Measurements from ENCODE around the gene LACRT.

LACRT gene

GRCh38 chr12:54631551-54631950 is 3.1 kb downstream of the LACRT start:
- no peaks in the 10 kb centered on the region for H3K36me3 ChIP-seq (ENCODE audit: control insufficient read depth, insufficient read depth, low read length)
- no peaks in the 10 kb centered on the region for H3K4me1 ChIP-seq (ENCODE audit: control insufficient read depth, insufficient read depth, low read length)

GRCh38 chr12:54629925-54630324 is 4.8 kb downstream of the LACRT start:
- Histone ChIP-seq H3K9ac (ENCODE audit: low read length) (no peak overlapping the region), H3K4me3 (ENCODE audit: low read length) (no peak overlapping the region), H3K27me3 (ENCODE audit: control insufficient read depth, insufficient read depth, low read length) (no peaks in the 10 kb centered on the region), H3K27ac (ENCODE audit: low read depth, low read length) (no peak overlapping the region), H3K36me3 (ENCODE audit: control insufficient read depth, insufficient read depth, low read length) (no peaks in the 10 kb centered on the region), H3K4me1 (ENCODE audit: control insufficient read depth, insufficient read depth, low read length) (no peaks in the 10 kb centered on the region)

More at GRCh38 chr12:54631551-54631950, 3.1 kb downstream of the LACRT start:
- Histone ChIP-seq H3K4me3 (ENCODE audit: low read length) (no peak overlapping the region), H3K27me3 (ENCODE audit: control insufficient read depth, insufficient read depth, low read length) (no peaks in the 10 kb centered on the region), H3K27ac (ENCODE audit: low read depth, low read length) (no peak overlapping the region), H3K9ac (ENCODE audit: low read length) (no peak overlapping the region)

- no peaks in the 10 kb centered on the region for H3K4me1 ChIP-seq (ENCODE audit: control insufficient read depth, insufficient read depth, low read length)
- no peaks in the 10 kb centered on the region for H3K36me3 ChIP-seq (ENCODE audit: control insufficient read depth, insufficient read depth, low read length)
- no peak overlapping the region for H3K9ac ChIP-seq (ENCODE audit: low read length)
- no peak overlapping the region for H3K4me3 ChIP-seq (ENCODE audit: low read length)
- no peaks in the 10 kb centered on the region for H3K27me3 ChIP-seq (ENCODE audit: control insufficient read depth, insufficient read depth, low read length)
- H3K27ac ChIP-seq (ENCODE audit: low read depth, low read length): no peak overlapping the region
Observed at GRCh38 chr12:54628186-54628846, 6.4 kb downstream of the LACRT start.

GRCh38 chr12:54627304-54627703 is 7.4 kb downstream of the LACRT start:
- no peak overlapping the region for H3K27ac ChIP-seq (ENCODE audit: low read depth, low read length)
- no peak overlapping the region for H3K9ac ChIP-seq (ENCODE audit: low read length)
- H3K4me1 ChIP-seq (ENCODE audit: control insufficient read depth, insufficient read depth, low read length): no peaks in the 10 kb centered on the region
- no peak overlapping the region for H3K4me3 ChIP-seq (ENCODE audit: low read length)
- no peaks in the 10 kb centered on the region for H3K36me3 ChIP-seq (ENCODE audit: control insufficient read depth, insufficient read depth, low read length)
- H3K27me3 ChIP-seq (ENCODE audit: control insufficient read depth, insufficient read depth, low read length): no peaks in the 10 kb centered on the region

GRCh38 chr12:54625598-54625997 is 9.1 kb downstream of the LACRT start:
- H3K9ac ChIP-seq (ENCODE audit: low read length): no peak overlapping the region
- no peaks in the 10 kb centered on the region for H3K36me3 ChIP-seq (ENCODE audit: control insufficient read depth, insufficient read depth, low read length)
- H3K27me3 ChIP-seq (ENCODE audit: control insufficient read depth, insufficient read depth, low read length): no peaks in the 10 kb centered on the region

GRCh38 chr12:54624315-54625279 is 10.1 kb downstream of the LACRT start:
- no peaks in the 10 kb centered on the region for H3K27me3 ChIP-seq (ENCODE audit: control insufficient read depth, insufficient read depth, low read length)

More at GRCh38 chr12:54625598-54625997, 9.1 kb downstream of the LACRT start:
- H3K4me1 ChIP-seq (ENCODE audit: control insufficient read depth, insufficient read depth, low read length): no peaks in the 10 kb centered on the region
- H3K27ac ChIP-seq (ENCODE audit: low read depth, low read length): no peak overlapping the region
- no peak overlapping the region for H3K4me3 ChIP-seq (ENCODE audit: low read length)

GRCh38 chr12:54622463-54623183 is 12.1 kb downstream of the LACRT start:
- no peak overlapping the region for H3K4me3 ChIP-seq (ENCODE audit: low read length)
- H3K36me3 ChIP-seq (ENCODE audit: control insufficient read depth, insufficient read depth, low read length): no peaks in the 10 kb centered on the region
- H3K27me3 ChIP-seq (ENCODE audit: control insufficient read depth, insufficient read depth, low read length): no peaks in the 10 kb centered on the region
- no peak overlapping the region for H3K9ac ChIP-seq (ENCODE audit: low read length)
- H3K27ac ChIP-seq (ENCODE audit: low read depth, low read length): no peak overlapping the region
- H3K4me1 ChIP-seq (ENCODE audit: control insufficient read depth, insufficient read depth, low read length): no peaks in the 10 kb centered on the region

More at GRCh38 chr12:54624315-54625279, 10.1 kb downstream of the LACRT start:
- H3K4me3 ChIP-seq (ENCODE audit: low read length): no peak overlapping the region
- H3K9ac ChIP-seq (ENCODE audit: low read length): no peak overlapping the region
- no peaks in the 10 kb centered on the region for H3K4me1 ChIP-seq (ENCODE audit: control insufficient read depth, insufficient read depth, low read length)
- no peak overlapping the region for H3K27ac ChIP-seq (ENCODE audit: low read depth, low read length)
- no peaks in the 10 kb centered on the region for H3K36me3 ChIP-seq (ENCODE audit: control insufficient read depth, insufficient read depth, low read length)

- H3K9ac ChIP-seq (ENCODE audit: low read length): no peak overlapping the region
- H3K27me3 ChIP-seq (ENCODE audit: control insufficient read depth, insufficient read depth, low read length): no peaks in the 10 kb centered on the region
- no peak overlapping the region for H3K27ac ChIP-seq (ENCODE audit: low read depth, low read length)
- H3K4me1 ChIP-seq (ENCODE audit: control insufficient read depth, insufficient read depth, low read length): no peaks in the 10 kb centered on the region
- no peaks in the 10 kb centered on the region for H3K36me3 ChIP-seq (ENCODE audit: control insufficient read depth, insufficient read depth, low read length)
- no peak overlapping the region for H3K4me3 ChIP-seq (ENCODE audit: low read length)
Observed at GRCh38 chr12:54616933-54617680, 17.6 kb downstream of the LACRT start.

GRCh38 chr12:54612225-54612750 is 22.4 kb downstream of the LACRT start:
- Histone ChIP-seq H3K27ac (ENCODE audit: low read depth, low read length) (no peak overlapping the region), H3K9ac (ENCODE audit: low read length) (no peak overlapping the region), H3K27me3 (ENCODE audit: control insufficient read depth, insufficient read depth, low read length) (no peaks in the 10 kb centered on the region), H3K4me3 (ENCODE audit: low read length) (no peak overlapping the region), H3K36me3 (ENCODE audit: control insufficient read depth, insufficient read depth, low read length) (no peaks in the 10 kb centered on the region), H3K4me1 (ENCODE audit: control insufficient read depth, insufficient read depth, low read length) (no peaks in the 10 kb centered on the region)

- Histone ChIP-seq H3K9ac (ENCODE audit: low read length) (no peak overlapping the region), H3K4me3 (ENCODE audit: low read length) (no peak overlapping the region), H3K27me3 (ENCODE audit: control insufficient read depth, insufficient read depth, low read length) (no peaks in the 10 kb centered on the region), H3K4me1 (ENCODE audit: control insufficient read depth, insufficient read depth, low read length) (no peaks in the 10 kb centered on the region), H3K27ac (ENCODE audit: low read depth, low read length) (no peak overlapping the region), H3K36me3 (ENCODE audit: control insufficient read depth, insufficient read depth, low read length) (no peaks in the 10 kb centered on the region)
Observed at GRCh38 chr12:54611715-54612149, 23.0 kb downstream of the LACRT start.

GRCh38 chr12:54608769-54609168 is 25.9 kb downstream of the LACRT start:
- Histone ChIP-seq H3K4me3 (ENCODE audit: low read length) (no peak overlapping the region), H3K4me1 (ENCODE audit: control insufficient read depth, insufficient read depth, low read length) (no peaks in the 10 kb centered on the region), H3K9ac (ENCODE audit: low read length) (no peak overlapping the region), H3K27ac (ENCODE audit: low read depth, low read length) (no peak overlapping the region), H3K27me3 (ENCODE audit: control insufficient read depth, insufficient read depth, low read length) (no peaks in the 10 kb centered on the region), H3K36me3 (ENCODE audit: control insufficient read depth, insufficient read depth, low read length) (no peaks in the 10 kb centered on the region)
